ENCODE data around the gene COQ8B.

Gene COQ8B

DNA sequence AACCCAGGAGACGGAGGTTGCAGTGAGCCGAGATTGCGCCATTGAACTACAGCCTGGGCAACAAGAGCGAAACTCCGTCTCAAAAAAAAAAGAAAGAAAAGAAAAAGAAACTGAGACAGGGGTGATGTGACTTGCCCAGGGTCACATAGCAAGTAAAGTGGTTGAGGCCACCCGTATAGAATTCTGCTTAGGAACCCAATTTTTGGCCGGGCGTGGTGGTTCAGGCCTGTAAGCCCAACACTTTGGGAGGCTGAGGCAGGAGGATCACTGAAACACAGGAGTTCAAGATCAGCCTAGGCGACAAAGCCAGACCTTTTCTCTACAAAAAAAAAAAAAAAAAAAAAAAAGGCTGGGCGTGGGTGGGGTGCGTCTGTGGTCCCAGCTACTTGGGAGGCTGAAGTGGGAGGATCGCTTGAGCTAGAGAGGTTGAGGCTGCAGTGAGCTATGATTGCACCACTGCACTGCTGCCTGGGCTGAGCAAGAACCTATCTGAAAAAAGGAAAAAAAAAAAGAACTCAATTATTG lies 35.6 kb upstream of the COQ8B start:
- peak overlapping the region; percentile 97 for H3K27ac ChIP-seq
- no peak for DNase-seq

DNA sequence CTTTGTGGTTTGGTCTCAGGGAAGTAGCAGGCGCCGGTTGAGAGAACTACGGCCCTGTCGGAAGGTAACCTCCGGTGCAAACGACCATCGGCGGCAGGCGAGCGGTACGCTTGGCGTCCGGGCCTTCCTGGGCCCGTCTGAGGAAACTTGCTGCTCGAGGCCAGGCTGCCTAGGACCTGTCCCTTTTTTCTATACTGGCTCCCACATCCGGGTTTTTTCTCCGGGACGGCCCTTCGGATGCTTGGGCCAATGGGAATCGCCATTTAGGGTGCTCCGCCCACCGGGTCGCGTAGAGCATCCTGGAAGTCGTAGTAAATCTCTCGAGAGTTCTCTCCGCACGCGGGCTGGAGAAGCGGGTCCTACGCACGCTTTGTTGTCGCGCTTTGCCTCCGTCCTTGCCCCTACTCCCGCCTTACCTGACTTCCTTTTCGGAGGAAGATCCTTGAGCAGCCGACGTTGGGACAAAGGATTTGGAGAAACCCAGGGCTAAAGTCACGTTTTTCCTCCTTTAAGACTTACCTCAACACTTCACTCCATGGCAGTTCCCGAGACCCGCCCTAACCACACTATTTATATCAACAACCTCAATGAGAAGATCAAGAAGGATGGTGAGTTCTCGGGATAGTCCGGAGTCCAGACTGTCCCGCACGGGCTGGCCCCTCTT lies 34.3 kb upstream of the COQ8B start, which contains the start of gene SNRPA:
Gene SNRPA, plus strand, starts transcription at position 330 of the 664 bp plus-strand sequence. Its CDS starts 206 bp downstream, at position 536.
- H3K27ac ChIP-seq, result peak within 1 kb of the TSS; percentile 97
- DNase-seq, result peak; percentile 98
- TF ChIP-seq, protein P1, sequence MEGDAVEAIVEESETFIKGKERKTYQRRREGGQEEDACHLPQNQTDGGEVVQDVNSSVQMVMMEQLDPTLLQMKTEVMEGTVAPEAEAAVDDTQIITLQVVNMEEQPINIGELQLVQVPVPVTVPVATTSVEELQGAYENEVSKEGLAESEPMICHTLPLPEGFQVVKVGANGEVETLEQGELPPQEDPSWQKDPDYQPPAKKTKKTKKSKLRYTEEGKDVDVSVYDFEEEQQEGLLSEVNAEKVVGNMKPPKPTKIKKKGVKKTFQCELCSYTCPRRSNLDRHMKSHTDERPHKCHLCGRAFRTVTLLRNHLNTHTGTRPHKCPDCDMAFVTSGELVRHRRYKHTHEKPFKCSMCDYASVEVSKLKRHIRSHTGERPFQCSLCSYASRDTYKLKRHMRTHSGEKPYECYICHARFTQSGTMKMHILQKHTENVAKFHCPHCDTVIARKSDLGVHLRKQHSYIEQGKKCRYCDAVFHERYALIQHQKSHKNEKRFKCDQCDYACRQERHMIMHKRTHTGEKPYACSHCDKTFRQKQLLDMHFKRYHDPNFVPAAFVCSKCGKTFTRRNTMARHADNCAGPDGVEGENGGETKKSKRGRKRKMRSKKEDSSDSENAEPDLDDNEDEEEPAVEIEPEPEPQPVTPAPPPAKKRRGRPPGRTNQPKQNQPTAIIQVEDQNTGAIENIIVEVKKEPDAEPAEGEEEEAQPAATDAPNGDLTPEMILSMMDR (IDR thresholded peaks at IDR 0.05; ENCODE audit: low read depth, low read length, missing control alignments), result no peak
- H3K4me3 ChIP-seq (ENCODE audit: low read depth, low read length), result peak within 1 kb of the TSS; percentile 69
- H3K27me3 ChIP-seq (replicated peaks), result no peaks in the 10 kb centered on the region
- in situ Hi-C loops (cut with HindIII; ENCODE audit: low pct_ligation_motif_present, low sequenced_read_pairs), result no loop called here
- H3K36me3 ChIP-seq (replicated peaks), result peaks cover 7% of the 10 kb centered on the region

More for the DNA sequence above, 35.6 kb upstream of the COQ8B start:
- peak overlapping the region; percentile 69 for H3K4me3 ChIP-seq (ENCODE audit: low read depth, low read length)
- H3K27me3 ChIP-seq (replicated peaks), result no peaks in the 10 kb centered on the region
- in situ Hi-C loops (cut with HindIII; ENCODE audit: low pct_ligation_motif_present, low sequenced_read_pairs), result no loop called here
- peaks cover 17% of the 10 kb centered on the region for H3K36me3 ChIP-seq (replicated peaks)
- TF ChIP-seq, protein P1 (IDR thresholded peaks at IDR 0.05; ENCODE audit: low read depth, low read length, missing control alignments), result no peak

DNA sequence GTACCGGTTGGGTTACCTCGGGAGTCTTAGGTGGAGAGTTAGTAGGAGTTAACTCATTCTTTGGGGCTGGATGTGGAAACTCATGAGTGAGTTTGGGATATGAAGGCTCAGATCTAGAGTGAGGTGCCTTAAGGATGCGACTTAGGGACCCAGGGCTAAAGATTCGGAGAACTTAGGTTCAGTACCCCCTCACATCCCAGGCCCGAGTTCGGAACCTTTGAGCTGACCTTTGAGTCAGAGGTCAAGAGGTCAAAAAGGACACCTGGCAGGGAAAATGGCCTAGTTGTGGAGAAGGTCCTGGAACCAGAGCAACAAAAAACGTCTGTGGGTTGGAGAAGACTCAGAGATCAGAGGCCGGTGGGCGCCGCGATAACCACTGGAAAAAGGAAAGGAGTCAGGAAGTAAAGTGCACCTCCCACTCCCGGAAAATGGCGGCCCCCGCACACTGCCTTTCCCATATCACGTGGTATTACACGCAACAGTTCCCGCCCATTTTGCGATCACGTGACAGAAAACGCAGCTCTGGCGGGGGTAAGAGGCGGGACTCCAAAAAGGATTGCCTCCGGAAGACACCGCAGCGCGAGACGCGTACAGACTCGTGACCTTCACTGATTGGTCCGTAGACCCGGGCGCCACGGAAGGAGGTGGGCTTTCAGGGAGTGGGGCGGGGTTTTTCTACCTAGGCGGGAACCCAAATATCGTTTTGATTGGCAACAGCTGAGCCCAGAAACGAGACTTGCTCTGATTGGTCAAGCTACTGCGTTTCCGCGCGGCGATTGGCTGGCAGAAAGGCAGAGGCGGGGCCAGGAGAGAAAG lies 33.6 kb upstream of the COQ8B start, which contains the start of gene ACTMAP:
Gene ACTMAP, minus strand, starts transcription at position 420 of the 816 bp plus-strand sequence. CDS start 674 bp downstream, outside the sequence.
- TF ChIP-seq, protein P1 (IDR thresholded peaks at IDR 0.05; ENCODE audit: low read depth, low read length, missing control alignments), result no peak
- peak within 1 kb of the TSS; percentile 97 for H3K27ac ChIP-seq
- peak; percentile 100 for DNase-seq
- peak within 1 kb of the TSS; percentile 69 for H3K4me3 ChIP-seq (ENCODE audit: low read depth, low read length)
- in situ Hi-C loops (cut with HindIII; ENCODE audit: low pct_ligation_motif_present, low sequenced_read_pairs), result no loop called here
- peaks cover under 1% of the 10 kb centered on the region for H3K36me3 ChIP-seq (replicated peaks)
- H3K27me3 ChIP-seq (replicated peaks), result no peaks in the 10 kb centered on the region

DNA sequence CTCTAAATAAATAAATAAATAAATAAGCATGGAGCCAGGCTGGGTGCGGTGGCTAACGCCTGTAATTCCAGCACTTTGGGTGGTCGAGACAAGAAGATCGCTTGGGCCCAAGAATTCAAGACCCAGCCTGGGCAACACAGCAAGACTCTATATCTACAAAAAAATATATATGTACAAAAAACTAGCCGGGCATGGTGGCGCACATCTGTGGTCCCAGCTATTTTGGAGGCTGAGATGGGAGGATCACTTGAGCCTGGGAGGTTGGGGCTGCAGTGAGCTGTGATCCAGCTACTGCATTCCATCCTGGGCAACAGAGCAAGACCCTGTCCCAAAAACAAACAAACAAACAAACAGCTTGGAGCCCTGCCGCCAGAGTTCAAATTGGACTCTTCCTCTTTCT lies 30.9 kb upstream of the COQ8B start:
- Histone ChIP-seq H3K27ac (no peak overlapping the region), H3K36me3 (replicated peaks) (no peaks in the 10 kb centered on the region), H3K27me3 (replicated peaks) (no peaks in the 10 kb centered on the region), H3K4me3 (ENCODE audit: low read depth, low read length) (no peak overlapping the region)
- TF ChIP-seq, protein P1 (IDR thresholded peaks at IDR 0.05; ENCODE audit: low read depth, low read length, missing control alignments), result no peak
- in situ Hi-C loops (cut with HindIII; ENCODE audit: low pct_ligation_motif_present, low sequenced_read_pairs), result no loop called here
- DNase-seq, result no peak

DNA sequence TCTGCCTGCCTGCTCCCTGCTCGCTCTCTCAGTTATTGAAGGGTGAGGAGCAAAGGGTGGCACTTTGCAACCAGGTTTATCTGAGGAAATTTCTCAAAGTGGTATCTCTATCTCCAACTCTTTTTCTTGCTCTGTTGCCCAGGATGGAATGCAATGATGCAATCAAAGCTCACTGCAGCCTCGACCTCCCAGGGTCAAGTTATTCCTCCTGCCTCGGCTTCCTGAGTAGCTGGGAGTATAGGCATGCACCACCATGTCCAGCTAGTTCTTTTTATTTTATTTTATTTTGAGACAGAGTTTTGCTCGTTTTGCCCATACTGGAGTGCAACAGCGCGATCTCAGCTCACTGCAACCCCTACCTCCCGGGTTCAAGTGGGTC lies 28.7 kb upstream of the COQ8B start:
- Histone ChIP-seq H3K36me3 (replicated peaks) (no peaks in the 10 kb centered on the region), H3K27ac (peak overlapping the region; percentile 43), H3K27me3 (replicated peaks) (no peaks in the 10 kb centered on the region), H3K4me3 (ENCODE audit: low read depth, low read length) (no peak overlapping the region)
- TF ChIP-seq, protein P1 (IDR thresholded peaks at IDR 0.05; ENCODE audit: low read depth, low read length, missing control alignments), result no peak
- peak; percentile 39 for DNase-seq
- in situ Hi-C loops (cut with HindIII; ENCODE audit: low pct_ligation_motif_present, low sequenced_read_pairs), result no loop called here

Data from brain microvascular endothelial cell (primary cell).